Activated naive CD8-positive, alpha-beta T cell treated with anti-CD3 and anti-CD28 coated beads, Interleukin-2, amount 10 ng/mL, durations not matched to agents 7 days and 5 days (primary cell): ENCODE results near the gene CSN1S1. TPM values are rescaled to one million over a fixed set of nuclear protein-coding genes. Genes with fewer than 3 reads are reported as not detected.
"Not testable (repeated sequence)": the region's sequence is repeated elsewhere in the genome, so short reads cannot be mapped to it uniquely, and the experiment has no call there.

Source experiments
- ATAC-seq: fragments of 150-1000 bp; cut with Tn5 transposase; one replicate; pipeline ENCODE4 v1.10.0; 2021; ENCODE audit warnings: low read depth, moderate library complexity
- POLR2A ChIA-PET: fragments of 350-600 bp; sonication (Branson Sonifier 250); formaldehyde crosslinking; loops from one replicate; lab custom pipeline; 2021; ENCODE audit warnings: antibody characterized with exemption; lab: Charles Lee
- DNase-seq: peaks from one replicate; pipeline ENCODE4 v3.0.0; 2021
- H3K27ac Mint-ChIP-seq: one replicate; pipeline ENCODE4 v1.8.0; 2022; ENCODE audit warnings: mild to moderate bottlenecking, mixed read lengths
- H3K27me3 Mint-ChIP-seq: one replicate; pipeline ENCODE4 v1.8.0; 2022; ENCODE audit warnings: mild to moderate bottlenecking, moderate library complexity, mixed read lengths
- H3K36me3 Mint-ChIP-seq: one replicate; pipeline ENCODE4 v1.8.0; 2021; ENCODE audit warnings: mild to moderate bottlenecking, mixed read lengths
- H3K4me1 Mint-ChIP-seq: one replicate; pipeline ENCODE4 v1.8.0; 2021; ENCODE audit warnings: mixed read lengths
- H3K4me3 Mint-ChIP-seq: one replicate; pipeline ENCODE4 v1.8.0; 2022; ENCODE audit warnings: mild to moderate bottlenecking, moderate library complexity, mixed read lengths
- H3K9me3 Mint-ChIP-seq: one replicate; pipeline ENCODE4 v1.8.0; 2021; ENCODE audit warnings: mixed read lengths
- total RNA-seq, 2 experiments: library from RNA; stranded (reverse); gene quantifications; one replicate each; pipeline ENCODE4 v1.2.3, GENCODE V29; 2021

Gene CSN1S1, protein sequence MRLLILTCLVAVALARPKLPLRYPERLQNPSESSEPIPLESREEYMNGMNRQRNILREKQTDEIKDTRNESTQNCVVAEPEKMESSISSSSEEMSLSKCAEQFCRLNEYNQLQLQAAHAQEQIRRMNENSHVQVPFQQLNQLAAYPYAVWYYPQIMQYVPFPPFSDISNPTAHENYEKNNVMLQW
- total RNA-seq: not detected

DNA sequence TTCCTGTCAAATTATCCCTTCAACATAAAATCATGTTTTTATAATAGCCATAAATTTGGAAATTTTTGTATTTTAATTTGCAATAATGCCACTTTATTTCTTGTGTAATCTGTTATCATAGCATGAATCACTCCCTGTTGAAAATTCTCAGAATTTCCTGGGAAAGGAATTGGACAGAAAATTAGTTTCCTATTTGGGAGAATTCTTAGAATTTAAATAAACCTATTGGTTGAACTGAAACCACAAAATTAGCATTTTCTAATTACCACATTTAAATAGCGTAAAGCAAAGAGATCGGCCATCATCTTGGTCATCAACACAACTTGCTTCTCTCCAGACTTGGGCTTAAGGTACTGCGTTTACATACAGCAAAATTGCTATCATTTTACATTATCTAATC, at the start of gene CSN1S1:
CSN1S1 (plus strand) TSS at position 301 of the 400 bp plus-strand sequence. CDS start 1,488 bp downstream, outside the sequence.
- H3K9me3 Mint-ChIP-seq: no peaks in the 10 kb centered on the region
- no peaks in the 10 kb centered on the region for H3K36me3 Mint-ChIP-seq
- DNase-seq: no peak
- no peak within 1 kb of the TSS for H3K27ac Mint-ChIP-seq
- POLR2A ChIA-PET: no interaction called here
- no peaks in the 10 kb centered on the region for H3K4me1 Mint-ChIP-seq
- no peak within 1 kb of the TSS for H3K4me3 Mint-ChIP-seq
- ATAC-seq: no peak
- no peaks in the 10 kb centered on the region for H3K27me3 Mint-ChIP-seq

DNA sequence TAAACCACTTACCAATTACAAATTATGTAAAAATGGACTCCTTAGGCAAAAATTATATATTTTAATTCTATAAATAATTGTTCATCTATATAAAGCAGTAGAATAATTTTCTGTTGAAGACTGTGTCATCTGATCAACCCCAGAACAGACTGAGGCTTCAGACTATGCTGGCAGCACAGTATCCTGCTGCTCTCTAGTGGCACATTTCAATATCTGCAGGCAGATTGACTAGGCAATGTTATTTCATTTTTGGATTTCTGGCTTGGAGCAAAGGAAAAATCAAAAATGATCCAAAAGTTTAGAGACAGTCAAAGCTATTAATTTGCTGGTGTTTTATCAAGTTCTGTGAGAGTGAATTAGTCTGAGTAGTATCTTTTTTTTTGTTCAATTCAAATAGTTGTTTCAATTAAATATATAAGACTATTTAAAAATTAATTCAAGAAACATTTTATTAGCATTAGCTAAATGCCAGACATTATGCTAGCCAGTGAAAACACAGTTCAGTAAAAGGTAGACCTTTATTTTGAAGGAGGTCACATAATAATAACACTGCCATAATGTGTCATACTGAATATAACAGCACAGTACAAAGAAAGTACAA, 49.6 kb upstream of the CSN1S1 start:
- peaks cover 5% of the 10 kb centered on the region for H3K27me3 Mint-ChIP-seq
- peaks cover 4% of the 10 kb centered on the region for H3K9me3 Mint-ChIP-seq
- DNase-seq (no peak), ATAC-seq (peak; percentile 67)
- POLR2A ChIA-PET: no interaction called here
- H3K36me3 Mint-ChIP-seq: no peaks in the 10 kb centered on the region
- no peaks in the 10 kb centered on the region for H3K4me1 Mint-ChIP-seq
- no peak overlapping the region for H3K27ac Mint-ChIP-seq
- no peak overlapping the region for H3K4me3 Mint-ChIP-seq

DNA sequence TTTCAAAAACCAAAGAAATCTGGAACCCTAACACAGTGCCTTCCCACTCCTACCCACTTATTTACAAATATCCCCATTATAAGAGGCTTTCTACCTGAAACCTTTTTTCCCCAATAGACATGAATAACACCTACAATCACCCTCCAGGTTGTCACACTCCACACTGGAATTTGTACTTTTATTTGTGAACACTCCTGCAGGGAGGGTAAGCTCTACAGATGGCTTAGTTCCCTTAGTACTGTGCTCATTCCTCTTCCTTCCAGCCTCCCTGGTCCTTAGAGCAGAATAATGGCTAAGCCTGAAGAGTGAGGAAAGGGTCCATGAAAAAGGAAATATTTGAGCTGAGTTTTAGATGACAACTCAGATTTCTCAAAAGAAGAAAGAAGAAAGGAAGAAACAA, 48.7 kb upstream of the CSN1S1 start:
- ATAC-seq: no peak
- Mint-ChIP-seq H3K4me3 (no peak overlapping the region), H3K36me3 (no peaks in the 10 kb centered on the region), H3K27me3 (peaks cover 5% of the 10 kb centered on the region), H3K4me1 (no peaks in the 10 kb centered on the region), H3K27ac (no peak overlapping the region), H3K9me3 (peaks cover 4% of the 10 kb centered on the region)
- DNase-seq: no peak
- POLR2A ChIA-PET: no interaction called here

DNA sequence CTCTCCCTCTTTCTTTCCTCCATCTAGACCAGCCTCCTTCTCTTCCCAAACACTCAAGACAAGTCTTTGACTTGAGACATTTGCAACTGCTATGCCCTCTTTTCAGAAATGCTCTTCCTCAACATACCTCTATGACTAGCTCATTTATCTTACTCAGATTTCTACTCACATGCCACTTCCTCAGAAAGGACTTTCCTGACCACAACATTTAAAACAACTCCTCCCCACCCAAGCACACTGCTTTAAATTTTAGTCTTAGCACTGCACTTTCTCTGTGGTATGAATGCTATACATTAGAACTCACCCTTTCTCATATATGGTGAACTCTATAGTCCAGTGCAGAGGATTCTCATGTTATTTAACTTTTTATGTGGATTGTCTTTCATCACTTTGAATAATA, 42.5 kb upstream of the CSN1S1 start:
- no peak overlapping the region for H3K4me3 Mint-ChIP-seq
- ATAC-seq: peak; percentile 30
- H3K4me1 Mint-ChIP-seq: peaks cover 3% of the 10 kb centered on the region
- no peak for DNase-seq
- H3K27me3 Mint-ChIP-seq: peaks cover 4% of the 10 kb centered on the region
- no peak overlapping the region for H3K27ac Mint-ChIP-seq
- H3K9me3 Mint-ChIP-seq: peaks cover 3% of the 10 kb centered on the region
- POLR2A ChIA-PET: no interaction called here
- H3K36me3 Mint-ChIP-seq: no peaks in the 10 kb centered on the region

DNA sequence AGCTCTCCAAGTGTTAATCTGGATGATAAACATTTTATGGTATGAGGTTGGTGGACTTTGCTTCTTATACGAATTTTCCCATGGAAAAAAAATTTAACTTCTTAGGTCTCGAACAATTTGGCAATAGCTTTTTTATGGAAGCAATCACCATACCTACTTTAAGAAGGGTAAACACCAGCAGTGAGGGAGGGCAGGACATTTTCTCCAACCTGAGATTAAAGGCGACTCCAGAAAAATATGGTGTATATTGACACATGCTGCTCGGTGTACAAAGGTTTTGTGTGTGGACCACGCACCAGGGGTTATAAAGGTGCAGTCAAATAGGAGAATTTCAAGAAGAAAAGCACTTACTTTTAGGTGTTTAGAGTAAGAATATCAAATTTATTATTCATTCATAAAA, 36.7 kb upstream of the CSN1S1 start:
- POLR2A ChIA-PET: no interaction called here
- Mint-ChIP-seq H3K36me3 (no peaks in the 10 kb centered on the region), H3K27me3 (peaks cover 5% of the 10 kb centered on the region), H3K9me3 (no peaks in the 10 kb centered on the region), H3K4me3 (no peak overlapping the region), H3K4me1 (no peaks in the 10 kb centered on the region), H3K27ac (no peak overlapping the region)
- no peak for DNase-seq
- no peak for ATAC-seq

DNA sequence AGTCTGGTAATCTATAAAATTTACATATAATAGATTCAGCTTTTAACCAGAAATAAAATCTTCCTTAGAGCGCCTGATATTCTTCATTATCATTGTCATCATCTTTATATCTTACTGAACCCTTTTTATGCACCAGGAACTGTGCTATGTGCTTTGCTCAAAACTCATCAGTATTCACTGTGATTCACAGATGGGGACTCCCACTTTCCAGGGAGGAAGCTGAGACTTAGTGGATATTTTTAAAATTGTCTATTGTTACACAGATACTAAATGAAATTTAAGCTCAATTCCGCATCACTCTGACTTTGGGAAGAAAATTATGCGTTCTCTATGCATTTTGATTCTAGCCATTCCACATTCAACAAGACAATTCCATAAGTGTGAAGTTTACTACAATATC, 36.1 kb upstream of the CSN1S1 start:
- H3K27me3 Mint-ChIP-seq: peaks cover 5% of the 10 kb centered on the region
- DNase-seq: no peak
- no peaks in the 10 kb centered on the region for H3K9me3 Mint-ChIP-seq
- no peak overlapping the region for H3K4me3 Mint-ChIP-seq
- no peaks in the 10 kb centered on the region for H3K36me3 Mint-ChIP-seq
- ATAC-seq: no peak
- H3K27ac Mint-ChIP-seq: no peak overlapping the region
- POLR2A ChIA-PET: no interaction called here
- H3K4me1 Mint-ChIP-seq: no peaks in the 10 kb centered on the region

DNA sequence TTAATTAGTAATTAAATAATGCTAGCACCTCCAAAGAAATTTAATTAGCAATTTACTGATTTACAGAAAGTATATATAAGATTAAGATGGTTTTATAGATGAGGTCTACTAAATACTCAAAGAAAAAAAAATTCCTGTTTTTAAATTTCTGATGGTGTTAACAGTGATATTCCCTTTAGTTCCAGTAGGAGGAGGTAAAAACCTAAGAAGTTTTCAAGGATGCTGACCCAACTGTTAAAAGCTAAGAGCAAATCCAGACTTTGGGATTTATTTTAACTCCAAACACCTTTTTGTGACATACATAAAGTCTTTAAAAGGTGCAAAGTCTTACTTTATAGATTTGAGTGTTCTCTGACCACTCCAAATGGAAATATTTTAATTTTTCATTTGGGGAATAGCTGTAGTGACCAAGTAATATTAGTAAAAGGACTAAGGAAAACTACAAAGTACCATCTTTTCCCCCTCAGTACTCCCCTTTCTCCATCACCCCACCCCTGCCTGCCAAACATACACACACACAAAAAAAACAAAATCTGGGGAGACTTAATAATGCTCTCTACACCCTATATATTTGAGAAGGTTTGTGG, 34.2 kb upstream of the CSN1S1 start:
- Mint-ChIP-seq H3K27me3 (peaks cover 3% of the 10 kb centered on the region), H3K4me1 (no peaks in the 10 kb centered on the region), H3K9me3 (no peaks in the 10 kb centered on the region), H3K36me3 (no peaks in the 10 kb centered on the region), H3K27ac (no peak overlapping the region), H3K4me3 (no peak overlapping the region)
- DNase-seq (no peak), ATAC-seq (no peak)
- POLR2A ChIA-PET: no interaction called here

DNA sequence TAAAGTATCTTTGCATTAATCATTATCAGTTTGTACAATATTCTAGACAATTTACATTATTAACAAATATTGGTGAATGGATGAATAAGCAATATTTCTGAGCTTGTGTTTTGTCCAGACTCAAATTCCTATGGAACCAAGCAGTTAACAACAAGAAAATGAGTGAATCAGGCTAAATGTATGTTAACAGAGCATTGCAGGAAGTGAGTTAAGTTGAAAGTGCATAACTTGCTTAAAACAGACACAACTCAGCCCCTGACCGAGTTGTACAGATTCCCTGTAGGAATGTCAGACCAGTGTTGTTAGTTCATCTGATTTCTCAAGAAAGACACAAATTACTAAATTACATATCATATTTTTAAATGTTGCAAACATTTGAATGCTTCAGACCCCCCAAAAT, 23.7 kb upstream of the CSN1S1 start:
- Mint-ChIP-seq H3K36me3 (no peaks in the 10 kb centered on the region), H3K4me1 (no peaks in the 10 kb centered on the region), H3K9me3 (no peaks in the 10 kb centered on the region), H3K27ac (no peak overlapping the region), H3K4me3 (no peak overlapping the region), H3K27me3 (peaks cover 4% of the 10 kb centered on the region)
- ATAC-seq: no peak
- no peak for DNase-seq
- POLR2A ChIA-PET: no interaction called here

DNA sequence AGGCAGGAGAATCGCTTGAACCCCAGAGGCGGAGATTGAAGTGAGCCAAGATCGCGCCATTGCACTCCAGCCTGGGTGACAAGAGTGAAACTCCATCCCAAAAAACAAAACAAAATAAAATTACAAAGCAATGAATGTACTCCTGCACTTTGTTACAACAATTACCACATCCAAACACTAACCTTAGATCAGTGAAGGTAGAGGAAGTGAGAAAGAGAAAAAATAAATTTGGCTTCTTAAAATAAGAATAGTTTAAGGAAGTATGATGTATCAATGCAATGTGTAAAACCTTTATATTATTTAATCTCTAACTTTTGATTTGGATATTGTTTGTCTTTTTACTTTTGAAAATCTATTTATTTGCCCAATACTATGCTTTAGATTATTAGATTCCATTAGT, 21.7 kb upstream of the CSN1S1 start:
- ATAC-seq: no peak
- no peak overlapping the region for H3K4me3 Mint-ChIP-seq
- no peak for DNase-seq
- H3K36me3 Mint-ChIP-seq: no peaks in the 10 kb centered on the region
- no peaks in the 10 kb centered on the region for H3K4me1 Mint-ChIP-seq
- no peaks in the 10 kb centered on the region for H3K9me3 Mint-ChIP-seq
- POLR2A ChIA-PET: no interaction called here
- H3K27ac Mint-ChIP-seq: no peak overlapping the region
- H3K27me3 Mint-ChIP-seq: peaks cover 4% of the 10 kb centered on the region

DNA sequence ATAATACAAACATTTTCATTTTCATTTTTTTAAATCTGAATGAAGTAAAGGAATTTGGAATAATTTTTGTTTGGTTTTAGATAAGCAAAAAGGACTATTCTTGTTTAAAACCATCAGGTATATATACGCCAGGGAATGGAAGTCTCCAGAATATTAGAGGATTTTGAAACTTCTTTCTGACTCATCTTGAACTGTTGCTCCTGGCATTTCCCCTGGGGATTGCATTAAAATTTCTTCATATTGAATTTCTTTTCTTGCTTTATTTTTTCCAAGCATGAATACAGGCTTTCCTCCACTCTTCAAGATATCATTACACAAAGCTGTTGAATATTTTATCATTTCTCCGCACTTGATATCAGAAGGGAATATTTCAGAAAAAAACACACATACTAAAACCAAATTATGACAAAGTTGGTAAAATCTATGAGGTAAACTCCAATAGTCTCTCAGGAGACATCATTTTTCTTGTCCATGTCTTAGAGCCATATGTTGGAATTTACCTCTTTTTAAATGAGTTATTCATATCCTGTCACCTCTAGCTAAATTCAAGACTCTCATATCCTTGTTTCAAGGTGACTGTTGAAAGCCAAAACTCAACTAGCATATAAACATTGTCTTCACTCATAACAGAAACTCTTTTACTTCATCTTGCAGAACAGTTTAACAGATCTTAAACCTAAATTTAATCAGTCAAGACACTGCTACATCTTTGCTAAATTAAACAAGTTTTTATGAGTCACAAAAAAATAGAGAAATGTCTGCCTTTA, 20.7 kb upstream of the CSN1S1 start:
- POLR2A ChIA-PET: no interaction called here
- H3K9me3 Mint-ChIP-seq: no peaks in the 10 kb centered on the region
- H3K27me3 Mint-ChIP-seq: peaks cover 4% of the 10 kb centered on the region
- H3K27ac Mint-ChIP-seq: no peak overlapping the region
- no peak overlapping the region for H3K4me3 Mint-ChIP-seq
- no peak for DNase-seq
- no peaks in the 10 kb centered on the region for H3K4me1 Mint-ChIP-seq
- ATAC-seq: no peak
- H3K36me3 Mint-ChIP-seq: no peaks in the 10 kb centered on the region

DNA sequence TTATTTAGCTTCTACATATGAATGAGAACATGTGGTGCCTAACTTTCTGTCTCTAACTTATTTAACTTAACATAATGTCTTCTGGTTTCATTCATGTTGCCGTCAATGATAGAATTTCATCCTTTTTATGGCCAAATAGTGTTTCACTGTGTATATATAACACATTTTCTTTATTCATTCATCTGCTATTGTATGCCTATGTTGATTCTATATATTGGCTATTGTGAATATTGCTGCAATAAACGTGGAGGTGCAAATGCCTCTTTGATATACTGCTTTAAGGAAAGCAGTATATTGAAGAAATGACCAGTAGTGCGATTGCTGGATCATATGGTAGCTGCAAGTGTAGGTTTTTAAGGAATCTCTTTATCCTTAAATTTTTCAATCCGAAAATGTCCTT, 10.0 kb upstream of the CSN1S1 start:
- DNase-seq (no peak), ATAC-seq (no peak)
- H3K4me1 Mint-ChIP-seq: no peaks in the 10 kb centered on the region
- H3K4me3 Mint-ChIP-seq: no peak overlapping the region
- H3K27me3 Mint-ChIP-seq: peaks cover 7% of the 10 kb centered on the region
- POLR2A ChIA-PET: no interaction called here
- H3K27ac Mint-ChIP-seq: no peak overlapping the region
- H3K36me3 Mint-ChIP-seq: no peaks in the 10 kb centered on the region
- H3K9me3 Mint-ChIP-seq: no peaks in the 10 kb centered on the region

DNA sequence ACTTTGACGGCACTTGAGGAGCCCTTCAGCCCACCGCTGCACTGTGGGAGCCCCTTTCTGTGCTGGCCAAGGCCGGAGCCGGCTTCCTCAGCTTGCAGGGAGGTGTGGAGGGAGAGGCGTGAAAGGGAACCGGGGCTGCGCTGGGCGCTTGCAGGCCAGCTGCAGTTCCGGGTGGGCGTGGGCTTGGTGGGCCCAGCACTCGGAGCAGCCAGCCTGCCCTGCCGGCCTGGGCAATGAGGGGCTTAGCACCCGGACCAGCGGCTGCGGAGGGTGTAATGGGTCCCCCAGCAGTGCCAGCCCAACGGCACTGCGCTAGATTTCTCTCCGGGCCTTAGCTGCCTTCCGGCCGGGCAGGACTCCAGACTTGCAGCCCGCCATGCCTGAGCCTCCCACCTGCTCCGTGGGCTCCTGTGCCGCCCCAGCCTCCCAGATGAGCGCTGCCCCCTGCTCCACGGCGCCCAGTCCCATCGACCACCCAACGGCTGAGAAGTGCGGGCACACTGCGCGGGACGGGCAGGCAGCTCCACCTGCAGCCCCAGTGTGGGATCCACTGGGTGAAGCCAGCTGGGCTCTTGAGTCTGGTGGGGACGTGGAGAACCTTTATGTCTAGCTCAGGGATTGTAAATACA, 7.0 kb upstream of the CSN1S1 start:
- POLR2A ChIA-PET, H3K9me3 Mint-ChIP-seq, H3K36me3 Mint-ChIP-seq, H3K4me1 Mint-ChIP-seq, H3K27me3 Mint-ChIP-seq, H3K4me3 Mint-ChIP-seq, H3K27ac Mint-ChIP-seq, DNase-seq, ATAC-seq: not testable (repeated sequence)

DNA sequence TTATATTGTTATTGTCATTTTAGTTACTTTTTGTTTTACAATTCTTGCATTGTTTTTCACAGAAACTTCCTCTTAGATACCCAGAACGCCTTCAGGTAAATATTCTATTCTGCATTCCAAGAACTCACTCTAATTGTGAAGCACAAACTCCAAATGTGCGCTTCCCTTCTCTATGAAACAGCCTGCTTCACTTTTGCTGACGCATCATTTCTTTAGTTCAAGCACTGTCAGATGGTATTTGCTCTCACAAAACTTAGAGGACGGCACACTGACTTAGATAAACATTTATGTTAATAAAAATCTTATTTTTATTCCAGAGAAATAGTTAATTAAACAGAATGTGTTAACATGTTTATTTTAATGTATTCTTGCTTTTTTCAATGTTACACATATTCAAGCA, 3.3 kb downstream of the CSN1S1 start:
- DNase-seq (no peak), ATAC-seq (no peak)
- Mint-ChIP-seq H3K36me3 (no peaks in the 10 kb centered on the region), H3K4me1 (no peaks in the 10 kb centered on the region), H3K27me3 (no peaks in the 10 kb centered on the region), H3K9me3 (no peaks in the 10 kb centered on the region), H3K4me3 (no peak overlapping the region), H3K27ac (no peak overlapping the region)
- POLR2A ChIA-PET: no interaction called here
